IMR-90 (cell line): Measurements from ENCODE around the gene NEDD1. TPM values are rescaled to one million over a fixed set of nuclear protein-coding genes. Genes with fewer than 3 reads are reported as not detected.

Source experiments
- ATAC-seq: fragments of 200-7000 bp; cut with Tn5 transposase; 2 replicates; pipeline ENCODE4 v1.9.1; 2020; ENCODE audit warnings: low read depth, mild to moderate bottlenecking, moderate library complexity
- BruUV-seq: library from RNA; stranded (reverse); fragments of 400-500 nt; replicated peaks from 2 replicates; lab custom pipeline; 2021; lab: Mats Ljungman, UMichigan
- CTCF ChIA-PET: fragments of 300-600 bp; formaldehyde crosslinking; extraction: SDS; loops from one replicate; lab custom pipeline; 2021; ENCODE audit warnings: antibody characterized with exemption; lab: Yijun Ruan, JAX
- POLR2A ChIA-PET: fragments of 300-600 bp; sonication (Branson Sonifier 250); formaldehyde crosslinking; loops from one replicate; lab custom pipeline; 2022; ENCODE audit warnings: antibody characterized with exemption; ENCODE audit not compliant: unreplicated experiment; lab: Charles Lee
- DNase-seq: peaks from one replicate; pipeline ENCODE4 v3.0.0; 2013
- H2AFZ ChIP-seq: replicated peaks from 2 replicates; pipeline ENCODE3; 2013; ENCODE audit warnings: low read length, mild to moderate bottlenecking; ENCODE audit not compliant: poor library complexity
- H2AK5ac ChIP-seq: 2 replicates; pipeline ENCODE4 v1.6.1; 2013; ENCODE audit warnings: low read depth, low read length, inconsistent platforms
- H2AK9ac ChIP-seq: replicated peaks from 2 replicates; pipeline ENCODE3; 2013; ENCODE audit warnings: mild to moderate bottlenecking, low read depth, low read length, moderate library complexity; ENCODE audit not compliant: poor library complexity
- H2BK120ac ChIP-seq: 2 replicates; pipeline ENCODE4 v1.6.1; 2013; ENCODE audit warnings: low read depth, low read length, inconsistent platforms
- H2BK15ac ChIP-seq: 3 replicates; pipeline ENCODE4 v1.6.1; 2013; ENCODE audit warnings: low read depth, low read length, inconsistent platforms
- H2BK20ac ChIP-seq: 2 replicates; pipeline ENCODE4 v1.6.1; 2013; ENCODE audit warnings: low read depth, mild to moderate bottlenecking, inconsistent platforms, low read length, moderate library complexity
- H2BK5ac ChIP-seq: 2 replicates; pipeline ENCODE4 v1.6.1; 2013; ENCODE audit warnings: mild to moderate bottlenecking, low read depth, low read length, inconsistent platforms; ENCODE audit not compliant: poor library complexity, severe bottlenecking
- H3K14ac ChIP-seq: replicated peaks from 2 replicates; pipeline ENCODE4 v1.6.1; 2013; ENCODE audit warnings: low read depth, low read length, inconsistent platforms
- H3K18ac ChIP-seq: 2 replicates; pipeline ENCODE4 v1.6.1; 2013; ENCODE audit warnings: low read depth, low read length, control low read depth
- H3K23ac ChIP-seq: 2 replicates; pipeline ENCODE4 v1.6.1; 2013; ENCODE audit warnings: low read depth, low read length, inconsistent platforms
- H3K27ac ChIP-seq: 2 replicates; pipeline ENCODE4 v1.5.1; 2013; ENCODE audit warnings: mild to moderate bottlenecking, control low read depth, low read length; ENCODE audit not compliant: insufficient read depth
- H3K27me3 ChIP-seq: 2 replicates; pipeline ENCODE4 v1.6.1; 2013; ENCODE audit warnings: low read length; ENCODE audit not compliant: control insufficient read depth, insufficient read depth
- H3K36me3 ChIP-seq: 2 replicates; pipeline ENCODE4 v1.6.1; 2013; ENCODE audit warnings: low read length, mixed read lengths; ENCODE audit not compliant: control insufficient read depth, insufficient read depth
- H3K4ac ChIP-seq: 2 replicates; pipeline ENCODE4 v1.6.1; 2013; ENCODE audit warnings: low read depth, low read length, inconsistent platforms
- H3K4me1 ChIP-seq: 2 replicates; pipeline ENCODE4 v1.6.1; 2013; ENCODE audit warnings: low read length, mixed read lengths; ENCODE audit not compliant: control insufficient read depth, insufficient read depth
- H3K4me2 ChIP-seq: 2 replicates; pipeline ENCODE4 v1.6.1; 2013; ENCODE audit warnings: low read depth, mild to moderate bottlenecking, control low read depth, low read length, moderate library complexity
- H3K4me3 ChIP-seq: 2 replicates; pipeline ENCODE4 v1.5.1; 2013; ENCODE audit warnings: low read depth, mild to moderate bottlenecking, control low read depth, low read length, moderate library complexity; ENCODE audit not compliant: insufficient read depth
- H3K56ac ChIP-seq: 2 replicates; pipeline ENCODE4 v1.6.1; 2013; ENCODE audit warnings: low read length, inconsistent platforms; ENCODE audit not compliant: insufficient read depth; ENCODE audit errors: extremely low read depth
- H3K79me1 ChIP-seq, 2 experiments: 2 replicates each; pipeline ENCODE4 v1.6.1; 2013; ENCODE audit warnings: low read length in 2 of 2, inconsistent platforms in 1 of 2, low read depth in 1 of 2
- H3K9ac ChIP-seq: 2 replicates; pipeline ENCODE4 v1.6.1; 2013; ENCODE audit warnings: low read depth, low read length, control low read depth
- H3K9me1 ChIP-seq: 2 replicates; pipeline ENCODE4 v1.6.1; 2013; ENCODE audit warnings: low read length, inconsistent platforms; ENCODE audit not compliant: insufficient read depth
- H3K9me3 ChIP-seq: 2 replicates; pipeline ENCODE4 v1.6.1; 2013; ENCODE audit warnings: low read length; ENCODE audit not compliant: control insufficient read depth, insufficient read depth
- H4K20me1 ChIP-seq: 2 replicates; pipeline ENCODE4 v1.6.1; 2013; ENCODE audit warnings: low read length, inconsistent platforms; ENCODE audit not compliant: insufficient read depth
- H4K5ac ChIP-seq: 2 replicates; pipeline ENCODE4 v1.6.1; 2013; ENCODE audit warnings: mild to moderate bottlenecking, low read depth, low read length, control low read depth
- H4K8ac ChIP-seq, 2 experiments: 2 replicates each; pipeline ENCODE4 v1.6.1; 2013; ENCODE audit warnings: low read depth in 2 of 2, low read length in 2 of 2, control low read depth in 1 of 2, inconsistent platforms in 1 of 2
- H4K91ac ChIP-seq: 2 replicates; pipeline ENCODE4 v1.6.1; 2013; ENCODE audit warnings: low read depth, low read length, inconsistent platforms; ENCODE audit not compliant: insufficient read depth
- BHLHE40 ChIP-seq: fragments of 150-350 bp; IDR thresholded peaks from 2 replicates; pipeline ENCODE4 v1.6.1; 2016; ENCODE audit warnings: mild to moderate bottlenecking, low read depth, low read length
- CEBPB ChIP-seq: IDR thresholded peaks from 2 replicates; pipeline ENCODE4 v1.6.1; 2012; ENCODE audit warnings: low read depth, low read length, improper control_type of control experiment
- FOS ChIP-seq: fragments of 150-350 bp; IDR thresholded peaks from 2 replicates; pipeline ENCODE4 v1.6.1; 2016; ENCODE audit warnings: low read depth, low read length
- WGBS, 2 experiments: methylation state at CpG; one replicate each; pipeline versions ENCODE4 v1.1.5 to v1.1.7; 2013; ENCODE audit warnings: missing lambda C conversion rate in 2 of 2; ENCODE audit not compliant: insufficient read length in 1 of 2; ENCODE audit errors: extremely low coverage in 2 of 2; 5-methylcytosine and 5-hydroxymethylcytosine counted together
- dilution Hi-C: fragments of 300-500 bp; cut with HindIII; formaldehyde crosslinking; loops from one replicate; pipeline ENCODE4 v1.14.3; 2018; ENCODE audit warnings: low sequenced_read_pairs; ENCODE audit not compliant: unreplicated experiment
- in situ Hi-C: fragments of 300-500 bp; cut with MboI; formaldehyde crosslinking; loops from 3 replicates; pipeline ENCODE4 v1.14.3; 2019; ENCODE audit warnings: low sequenced_read_pairs, inconsistent platforms, mixed read lengths
- intact Hi-C: fragments of 100-400 bp; cut with micrococcal nuclease; formaldehyde crosslinking; loops from 2 replicates; pipeline ENCODE4 v1.10.0; 2022
- polyA plus RNA-seq, 3 experiments: library from polyadenylated mRNA; depleted of rRNA; stranded (reverse); fragments of >200 nt; gene quantifications; 2 replicates each; pipeline ENCODE4 v1.2.3, GENCODE V29; 2012; ENCODE audit warnings: low replicate concordance in 1 of 3
- total RNA-seq: library from RNA; depleted of rRNA; stranded (reverse); fragments of >200 nt; gene quantifications from 2 replicates; pipeline ENCODE4 v1.2.3, GENCODE V29; 2012

The NEDD1 gene
- total and polyA plus RNA-seq, 2 of the 4 experiments (the other 2 are of a cell fraction) = 10.0 to 48.0 TPM

DNA sequence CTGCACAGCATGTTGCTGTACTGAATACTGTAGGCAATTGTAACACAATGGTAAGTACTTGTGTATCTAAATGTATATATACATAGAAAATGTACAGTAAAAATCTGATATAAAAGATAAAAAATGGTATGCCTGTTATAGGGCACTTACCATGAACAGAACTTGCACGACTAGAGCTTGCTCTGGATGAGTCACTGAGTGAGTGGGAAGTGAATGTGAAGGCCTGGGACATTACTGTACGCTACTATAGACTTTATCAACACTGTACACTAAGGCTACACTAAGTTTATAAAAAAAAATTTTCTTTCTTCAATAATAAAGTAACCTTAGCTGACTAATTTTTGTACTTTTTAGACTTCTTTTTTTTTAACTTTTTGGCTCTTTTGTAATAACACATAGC lies 24.2 kb upstream of the NEDD1 start:
- intact Hi-C loops = no loop called here
- no peaks in the 10 kb centered on the region for H4K20me1 ChIP-seq
- H3K56ac ChIP-seq = no peak overlapping the region
- no peak overlapping the region for H4K8ac ChIP-seq
- TF ChIP-seq BHLHE40 (0 out of 2 replicates have a peak, but pooled peaks have one; percentile 38), CEBPB (no peak), FOS (peak; percentile 85)
- H3K4ac ChIP-seq = no peak overlapping the region
- H2BK20ac ChIP-seq = no peak overlapping the region
- H2BK5ac ChIP-seq = no peak overlapping the region
- BruUV-seq = no TSS peak
- no peak overlapping the region for H3K14ac ChIP-seq
- in situ Hi-C loops = no loop called here
- H3K4me2 ChIP-seq = no peak overlapping the region
- peaks cover 12% of the 10 kb centered on the region for H3K9me1 ChIP-seq
- H3K4me3 ChIP-seq = no peak overlapping the region
- no peaks in the 10 kb centered on the region for H3K36me3 ChIP-seq
- ChIA-PET POLR2A (no interaction called here), CTCF (interaction anchor here (0.6 to 1.2 kb wide), 3 partner anchors 18 to 199 kb away, joined by 3 to 4 read pairs (median 3); no protein-coding TSS in a partner anchor)
- H3K79me1 ChIP-seq = no peaks in the 10 kb centered on the region
- H3K9me3 ChIP-seq = no peaks in the 10 kb centered on the region
- no peak overlapping the region for H2BK120ac ChIP-seq
- dilution Hi-C loops = no loop called here
- H2AK5ac ChIP-seq = no peak overlapping the region
- no peak overlapping the region for H2AK9ac ChIP-seq
- WGBS, 2 experiments = no CpG with 5 or more reads among the region's 2 CpGs
- H3K18ac ChIP-seq = no peak overlapping the region
- no peaks in the 10 kb centered on the region for H3K27me3 ChIP-seq
- no peak overlapping the region for H3K9ac ChIP-seq
- peak; percentile 94 for DNase-seq
- ATAC-seq = peak; percentile 80
- no peak overlapping the region for H3K23ac ChIP-seq
- H4K91ac ChIP-seq = no peak overlapping the region
- H3K27ac ChIP-seq = no peak overlapping the region
- peaks cover 13% of the 10 kb centered on the region for H3K4me1 ChIP-seq
- no peak overlapping the region for H2BK15ac ChIP-seq
- no peak overlapping the region for H2AFZ ChIP-seq
- H4K5ac ChIP-seq = no peak overlapping the region
